ENCODE measurements around the gene KCTD10.
A peak's percentile ranks its signal among the peaks of the same experiment; 100 is the strongest.
"Not testable (repeated sequence)": the region's sequence is repeated elsewhere in the genome, so short reads cannot be mapped to it uniquely, and the experiment has no call there.

The KCTD10 gene

GRCh38 chr12:109445191-109445609, 31.9 kb downstream of the KCTD10 start:
- no peak for DNase-seq

DNA sequence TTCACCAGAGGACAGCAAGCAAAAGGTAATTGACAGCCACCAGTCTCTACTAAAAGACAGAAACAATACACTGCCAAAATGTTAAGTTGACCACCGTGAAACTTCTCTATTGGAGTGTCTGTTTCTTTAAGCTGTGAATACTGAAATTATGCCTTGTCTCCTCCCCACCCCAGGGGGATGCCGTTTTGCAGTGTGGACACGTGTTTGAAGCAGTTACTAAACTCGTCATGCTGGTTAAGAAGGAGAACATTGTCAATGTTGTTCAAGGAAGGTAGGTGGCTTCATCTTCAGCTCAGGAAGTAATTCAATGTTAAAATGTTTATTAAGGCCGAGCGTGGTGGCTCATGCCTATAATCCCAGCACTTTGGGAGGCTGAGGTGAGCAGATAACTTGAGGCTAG, 32.8 kb downstream of the KCTD10 start:
- no peak for DNase-seq

DNA sequence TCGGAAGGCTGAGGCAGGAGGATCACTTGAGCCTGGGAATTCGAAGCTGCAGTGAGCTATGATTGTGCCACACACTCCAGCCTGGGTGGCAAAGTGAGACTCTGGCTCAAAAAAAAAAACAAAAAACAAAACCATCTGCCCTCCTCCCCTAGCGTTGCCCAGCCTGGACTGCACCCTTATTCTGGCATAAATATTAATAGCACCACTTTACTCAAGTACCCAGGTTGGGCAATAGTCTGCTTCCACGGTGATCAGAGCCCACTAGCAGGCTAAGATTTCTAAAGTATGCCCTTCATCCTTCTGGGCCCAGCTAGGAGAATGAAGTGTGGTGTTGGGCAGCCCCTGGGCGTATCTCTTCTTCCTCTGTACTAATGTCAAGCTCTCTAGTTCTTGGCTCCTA, 33.3 kb downstream of the KCTD10 start:
- DNase-seq: no peak

GRCh38 chr12:109440851-109441490, 36.1 kb downstream of the KCTD10 start:
- DNase-seq: no peak

GRCh38 chr12:109439951-109440350, 37.1 kb downstream of the KCTD10 start:
- DNase-seq: not testable (repeated sequence)

DNA sequence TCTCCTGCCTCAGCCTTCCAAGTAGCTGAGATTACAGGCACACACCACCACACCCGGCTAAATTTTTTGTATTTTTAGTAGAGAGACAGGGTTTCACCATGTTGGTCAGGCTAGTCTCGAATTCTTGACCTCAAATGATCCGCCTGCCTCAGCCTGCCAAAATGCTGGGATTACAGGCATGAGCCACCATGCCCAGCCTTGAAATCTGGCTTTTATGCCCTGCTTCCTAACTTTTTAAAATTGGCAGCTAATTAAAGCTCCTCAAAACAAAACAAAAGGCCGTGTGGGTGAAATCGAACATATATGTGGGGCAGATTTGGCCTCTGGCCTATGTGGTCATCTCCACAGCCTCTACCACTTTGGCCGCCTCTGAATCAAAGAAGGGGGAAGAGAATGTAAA, 37.9 kb downstream of the KCTD10 start:
- DNase-seq: no peak

GRCh38 chr12:109436188-109436560, 40.9 kb downstream of the KCTD10 start:
- no peak for DNase-seq

- no peak for DNase-seq
Observed at GRCh38 chr12:109435428-109436187, 41.5 kb downstream of the KCTD10 start.

GRCh38 chr12:109434582-109434981, 42.5 kb downstream of the KCTD10 start:
- DNase-seq: no peak

DNA sequence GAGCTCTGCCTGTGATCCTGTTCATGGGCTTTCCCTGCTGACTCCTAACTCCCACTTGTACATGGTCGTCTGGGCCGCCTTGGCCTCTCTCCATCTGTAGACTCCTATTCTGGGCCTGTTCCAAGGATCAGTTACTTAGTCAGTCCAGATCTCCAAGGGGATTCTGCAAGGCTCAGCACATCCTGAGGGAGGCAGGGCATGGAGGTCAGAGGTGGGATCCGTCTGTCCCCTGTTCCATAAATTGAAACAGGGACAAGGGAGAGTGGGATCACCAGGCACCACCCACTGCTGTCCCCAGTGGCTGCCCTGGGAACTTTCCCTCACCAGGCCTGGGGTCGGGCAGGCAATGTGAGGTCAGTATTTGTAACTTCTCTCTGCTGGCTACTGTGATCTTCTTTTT, 43.5 kb downstream of the KCTD10 start:
- DNase-seq: no peak

- DNase-seq: peak; percentile 73
Observed at GRCh38 chr12:109432842-109433304, 44.2 kb downstream of the KCTD10 start.

DNA sequence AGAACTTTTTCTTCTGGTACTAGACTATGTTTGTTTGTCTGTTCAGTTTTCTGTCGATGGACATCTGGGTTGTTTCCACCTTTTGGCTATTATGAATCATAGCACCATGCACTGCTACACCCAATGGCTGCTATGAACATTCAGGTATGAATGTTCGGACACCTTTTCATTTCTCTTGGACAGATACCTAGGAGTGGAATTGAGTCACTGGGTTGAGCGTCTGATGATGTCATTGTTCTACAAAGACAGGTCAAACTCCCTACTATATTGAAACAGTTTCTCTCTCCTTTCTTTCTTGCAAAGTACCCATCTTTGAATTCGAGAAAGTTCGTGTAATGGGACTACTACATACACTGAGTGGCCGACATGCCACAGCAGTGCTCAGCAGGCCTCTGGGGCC, 44.7 kb downstream of the KCTD10 start:
- no peak for DNase-seq

- DNase-seq: no peak
Observed at GRCh38 chr12:109430244-109430643, 46.9 kb downstream of the KCTD10 start.

GRCh38 chr12:109428804-109429203, 48.3 kb downstream of the KCTD10 start:
- not testable (repeated sequence) for DNase-seq

GRCh38 chr12:109428037-109428629, 49.0 kb downstream of the KCTD10 start:
- peak; percentile 78 for DNase-seq

DNA sequence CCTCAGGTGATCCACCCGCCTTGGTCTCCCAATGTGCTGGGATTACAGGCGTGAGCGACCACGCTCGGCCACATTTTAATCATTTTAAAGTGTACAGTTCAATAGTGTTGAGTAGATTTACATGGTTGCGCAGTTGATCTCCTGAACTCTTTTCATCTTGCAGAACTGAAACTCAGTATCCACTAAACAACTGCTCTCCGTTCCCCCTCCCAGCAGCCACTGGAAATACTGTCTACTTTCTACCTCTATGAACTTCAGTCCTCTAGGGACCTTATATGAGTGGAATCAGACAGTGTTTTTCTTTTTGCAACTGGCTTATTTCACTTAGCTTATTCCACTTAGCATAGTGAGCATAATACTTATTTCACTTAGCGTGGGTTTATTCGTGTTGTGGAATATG, 53.7 kb downstream of the KCTD10 start:
- DNase-seq: no peak

DNA sequence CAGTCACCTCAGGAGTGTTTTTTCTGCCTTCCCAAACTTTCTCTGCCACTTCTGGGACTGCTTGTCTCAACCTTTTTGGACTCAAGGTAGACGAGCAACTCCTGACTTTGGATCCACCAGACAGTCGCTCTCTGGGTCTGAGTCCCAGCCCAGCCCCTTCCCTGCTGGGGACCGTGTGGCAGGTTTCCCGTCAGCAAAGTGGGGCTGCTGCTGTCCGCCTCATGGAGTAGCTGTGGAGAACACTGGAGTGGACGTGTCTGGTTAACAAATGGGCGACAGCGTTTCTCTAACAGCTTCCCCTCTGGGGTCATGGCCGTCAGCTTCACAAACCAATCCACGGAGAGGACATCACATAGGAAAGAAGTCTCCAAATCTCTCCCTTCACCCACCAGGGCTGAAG, 54.8 kb downstream of the KCTD10 start:
- no peak for DNase-seq

DNA sequence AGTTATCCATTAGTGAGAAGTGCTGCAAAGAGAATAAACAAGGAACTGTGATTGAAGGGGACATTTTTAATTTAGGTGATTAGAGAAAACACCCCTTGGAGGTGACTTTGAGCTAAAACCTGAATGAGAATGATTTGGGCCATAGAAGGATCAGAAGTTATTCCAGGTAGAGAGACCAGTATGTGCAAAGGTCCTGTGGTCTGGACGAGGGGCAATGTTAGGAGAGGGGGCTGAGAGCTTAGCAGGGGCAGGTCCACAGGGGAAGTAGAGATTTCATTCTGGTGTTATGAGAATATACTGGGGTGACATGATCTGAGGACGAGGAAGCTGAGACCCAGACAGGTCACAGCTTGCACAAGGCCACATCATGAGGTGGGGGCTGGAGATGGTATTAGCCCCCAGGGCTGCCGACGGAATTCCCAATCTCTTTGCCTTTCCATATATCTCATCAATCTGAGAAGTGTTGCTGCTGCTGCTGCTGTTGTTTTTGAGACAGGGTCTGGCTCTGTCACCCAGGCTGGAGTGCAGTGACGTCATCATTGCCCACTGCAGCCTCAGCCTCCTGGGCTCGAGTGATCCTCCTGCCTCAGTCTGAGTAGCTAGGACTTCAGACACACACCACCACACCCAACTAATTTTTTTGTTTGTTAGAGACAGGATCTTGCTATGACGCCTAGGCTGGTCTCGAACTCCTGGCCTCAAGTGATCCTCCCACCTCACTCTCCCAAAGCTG, 55.6 kb downstream of the KCTD10 start:
- no peak for DNase-seq

DNA sequence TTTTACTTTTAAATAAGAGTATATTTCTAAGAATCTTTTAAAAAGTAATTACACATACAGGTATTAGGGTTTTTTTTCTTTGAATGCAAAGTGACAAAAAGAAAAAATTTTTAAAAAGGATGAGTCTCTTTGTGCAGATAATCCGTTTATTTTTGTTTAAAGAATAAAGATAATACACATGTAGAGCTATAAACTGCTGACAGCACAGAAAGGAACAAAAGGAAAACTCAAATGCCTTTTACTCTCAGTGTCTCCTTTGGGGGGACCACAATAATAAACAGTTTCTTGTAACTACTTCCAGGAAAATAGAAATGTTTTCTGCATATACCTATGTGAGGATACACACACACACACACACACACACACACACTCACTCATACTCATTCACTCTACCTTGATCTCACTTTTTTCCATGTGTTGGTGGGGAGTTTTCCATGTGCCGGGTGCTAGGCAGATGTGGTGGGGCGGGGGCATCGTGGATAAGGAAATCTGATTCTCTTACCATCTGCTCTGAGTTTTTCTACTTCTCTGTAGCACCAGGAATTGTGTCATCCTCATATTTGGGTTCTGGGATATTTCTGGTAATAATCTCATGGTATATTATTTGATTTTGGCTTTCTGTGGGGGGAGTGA, 58.1 kb downstream of the KCTD10 start:
- DNase-seq: no peak

DNA sequence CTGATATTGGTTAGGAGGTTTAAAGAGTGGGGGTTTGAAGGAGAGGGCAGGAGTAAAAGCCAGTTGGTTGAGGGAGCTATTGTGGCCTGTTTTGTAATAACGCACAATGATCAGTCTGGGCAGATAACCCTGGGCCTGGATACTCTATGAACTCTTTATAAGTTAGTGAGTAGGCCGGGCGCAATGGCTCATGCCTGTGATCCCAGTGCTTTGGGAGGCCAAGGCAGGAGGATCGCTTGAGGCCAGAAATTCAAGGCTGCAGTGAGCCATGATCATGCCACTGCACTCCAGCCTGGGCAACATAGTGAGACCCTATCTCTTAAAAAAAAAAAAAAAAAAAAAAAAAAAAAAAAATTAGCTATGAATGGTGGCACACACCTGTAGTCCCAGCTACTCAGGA, 71.0 kb downstream of the KCTD10 start:
- not testable (repeated sequence) for DNase-seq

- DNase-seq: not testable (repeated sequence)
Observed at GRCh38 chr12:109404841-109405240, 72.3 kb downstream of the KCTD10 start.
